Measurements from ENCODE around the gene LLGL1.
A peak's percentile ranks its signal among the peaks of the same experiment; 100 is the strongest.
"Not testable (repeated sequence)": the region's sequence is repeated elsewhere in the genome, so short reads cannot be mapped to it uniquely, and the experiment has no call there.

LLGL1 gene

GRCh38 chr17:18194804-18195203 lies 30.6 kb upstream of the LLGL1 start:
- DNase-seq = no peak

GRCh38 chr17:18195246-18195645 lies 30.2 kb upstream of the LLGL1 start:
- no peak for DNase-seq

GRCh38 chr17:18197535-18198194 lies 27.8 kb upstream of the LLGL1 start:
- DNase-seq = no peak

- DNase-seq = no peak
Observed at GRCh38 chr17:18198530-18198929, 26.9 kb upstream of the LLGL1 start.

- DNase-seq = no peak
Observed at GRCh38 chr17:18201108-18201507, 24.3 kb upstream of the LLGL1 start.

- DNase-seq = no peak
Observed at GRCh38 chr17:18203308-18203707, 22.1 kb upstream of the LLGL1 start.

GRCh38 chr17:18205861-18206260 lies 19.6 kb upstream of the LLGL1 start:
- no peak for DNase-seq

GRCh38 chr17:18206962-18207361 lies 18.5 kb upstream of the LLGL1 start:
- DNase-seq = no peak

- no peak for DNase-seq
Observed at GRCh38 chr17:18208092-18208491, 17.3 kb upstream of the LLGL1 start.

GRCh38 chr17:18213666-18214270 lies 11.7 kb upstream of the LLGL1 start:
- DNase-seq = no peak

GRCh38 chr17:18216906-18217305 lies 8.5 kb upstream of the LLGL1 start:
- not testable (repeated sequence) for DNase-seq

- peak; percentile 52 for DNase-seq
Observed at GRCh38 chr17:18217412-18218015, 7.9 kb upstream of the LLGL1 start.

- DNase-seq = no peak
Observed at GRCh38 chr17:18218756-18219415, 6.5 kb upstream of the LLGL1 start.

GRCh38 chr17:18224053-18224386 lies 1.4 kb upstream of the LLGL1 start:
- no peak for DNase-seq

GRCh38 chr17:18224387-18225120 lies 881 bp upstream of the LLGL1 start:
- no peak for DNase-seq

- DNase-seq = no peak
Observed at GRCh38 chr17:18225642-18226283, 328 bp downstream of the LLGL1 start.

GRCh38 chr17:18226284-18226945 lies 980 bp downstream of the LLGL1 start:
- no peak for DNase-seq

GRCh38 chr17:18227635-18228034 lies 2.2 kb downstream of the LLGL1 start:
- DNase-seq = no peak

GRCh38 chr17:18228176-18228682 lies 2.8 kb downstream of the LLGL1 start:
- DNase-seq = no peak

GRCh38 chr17:18229254-18229653 lies 3.8 kb downstream of the LLGL1 start:
- DNase-seq = no peak

GRCh38 chr17:18229771-18230170 lies 4.3 kb downstream of the LLGL1 start:
- DNase-seq = no peak

All from NCI-H1694 (cell line).